Heart right ventricle (tissue), 16 donors: ENCODE measurements around the gene PPT2. TPM values are rescaled to one million over a fixed set of nuclear protein-coding genes. Genes with fewer than 3 reads are reported as not detected.
A peak's percentile ranks its signal among the peaks of the same experiment; 100 is the strongest.
"Not testable (repeated sequence)": the region's sequence is repeated elsewhere in the genome, so short reads cannot be mapped to it uniquely, and the experiment has no call there.

Experiments used
- ATAC-seq, 8 donors: fragments of 200-7000 bp; cut with Tn5 transposase; one replicate each; pipeline ENCODE4 v1.9.1; 2020; ENCODE audit warnings: mild to moderate bottlenecking in 8 of 8, moderate library complexity in 8 of 8, moderate number of reproducible peaks in 1 of 8
- DNase-seq, 2 donors: peaks; one replicate each; pipeline ENCODE4 v3.0.0-alpha.2; 2020
- H3K27ac ChIP-seq, 10 donors: fragments of 200-600 bp; sonication (generic) in 2 of 10; one replicate each; pipeline versions ENCODE4 v1.5.0 to v1.8.0; 2020 to 2022; ENCODE audit warnings: mild to moderate bottlenecking in 3 of 10
- H3K27me3 ChIP-seq, 7 donors: fragments of 200-600 bp; one replicate each; pipeline ENCODE4 v1.8.0; 2021 to 2022; ENCODE audit warnings: mild to moderate bottlenecking in 2 of 7
- H3K36me3 ChIP-seq, 9 donors: fragments of 200-600 bp; sonication (generic) in 1 of 9; one replicate each; pipeline versions ENCODE4 v1.5.0 to v1.8.0; 2020 to 2022; ENCODE audit warnings: mild to moderate bottlenecking in 2 of 9
- H3K4me1 ChIP-seq, 9 donors: fragments of 200-600 bp; sonication (generic) in 1 of 9; one replicate each; pipeline versions ENCODE4 v1.5.0 to v1.8.0; 2020 to 2022; ENCODE audit warnings: mild to moderate bottlenecking in 4 of 9
- H3K4me3 ChIP-seq, 10 donors: fragments of 200-600 bp; sonication (generic) in 2 of 10; one replicate each; pipeline versions ENCODE4 v1.5.0 to v1.8.0; 2020 to 2022; ENCODE audit warnings: mild to moderate bottlenecking in 7 of 10, moderate library complexity in 2 of 10
- H3K9me3 ChIP-seq, 11 donors: fragments of 200-600 bp in 10 of 11; sonication (generic) in 2 of 11; one replicate each; pipeline versions ENCODE4 v1.5.0 to v1.8.0; 2013 to 2022; ENCODE audit warnings: mild to moderate bottlenecking in 2 of 11, control low read depth in 1 of 11, moderate library complexity in 1 of 11
- CTCF ChIP-seq, 9 donors: fragments of 200-600 bp; sonication (generic) in 2 of 9; IDR thresholded peaks; one replicate each; pipeline versions ENCODE4 v1.5.0 to v1.8.0; 2021 to 2022; ENCODE audit warnings: antibody characterized with exemption in 9 of 9, mild to moderate bottlenecking in 5 of 9, moderate library complexity in 1 of 9
- WGBS, 2 donors: extraction: QIAGEN DNeasy Blood & Tissue Kit; methylation state at CpG; one replicate each; pipeline ENCODE4 v1.1.7; 2013; ENCODE audit warnings: inconsistent platforms in 1 of 2; 5-methylcytosine and 5-hydroxymethylcytosine counted together
- intact Hi-C, 10 donors: fragments of 100-400 bp; cut with DNase I; formaldehyde crosslinking; loops; one replicate each; pipeline versions ENCODE4 v1.11.1 to v1.14.2; 2022
- polyA plus RNA-seq, 2 donors: library from polyadenylated mRNA; stranded (reverse); fragments of 200-250 nt; gene quantifications; one replicate each; pipeline ENCODE4 v1.2.3, GENCODE V29; 2013
- total RNA-seq, 10 donors: library from RNA; stranded (reverse); fragmentation: NEBNext Ultra II Directional in 3 of 10; extraction: Animal tissue kit (Norgen Biotek cat#: 25700) in 3 of 10; gene quantifications; one replicate each; pipeline versions ENCODE4 v1.2.1 to v1.2.4, GENCODE V29; 2021 to 2023
- donor health status: Arrhythmogenic right ventricular cardiomyopathy.
- donor health status: ischemic (EF 13 %, LVEDD 7.1; RV severe dilation, severe dysfunction).
- donor health status: healthy with polysubstance abuse.
- donor health status: DM: no; HTN: yes; CAD: no.
- donor health status: DM: no; HTN: no; CAD: no.
- donor health status: ischemic (EF 25% LVEDD 6.9; RV normal size, moderate dysfunction).
- donor health status: ischemic (EF 25% LVEDD 5.7; RV mildly dilated, moderate dysfunction).
- donor health status: healthy.
- donor health status: DM: yes; HTN: yes; CAD: no.
- donor health status: Ischemic cardiomyopathy.
- donor health status: ischemic (EF 35%, LVEDD 5.7; RV mildly dilated, moderate dysfunction).
- donor health status: nonischemic (EF 11% LVEDD 7.7; RV severe dilation, severe dysfunction).
- donor health status: DM: yes; HTN: yes; CAD: no.
- donor health status: PGD.
- donor health status: ischemic (EF 29% LVEDD 5.4; RV normal size, mild dysfunction).
- donor health status: nonischemic (EF 23%, LVEDD 6.1; RV moderate dilation, normal function).

The PPT2 gene
- total and polyA plus RNA-seq, 12 donors = 16.8 to 31.8 (median 22.2) TPM

GRCh38 chr6:32183483-32184083, 29.6 kb downstream of the PPT2 start:
- Histone ChIP-seq H3K9me3 (no peaks in the 10 kb centered on the region), H3K4me3 (no peak overlapping the region), H3K27ac (peak overlapping the region; percentile 22 to 99 (median 66)), H3K27me3 (no peaks in the 10 kb centered on the region), H3K4me1 (peaks cover 18 to 97% (median 65%) of the 10 kb centered on the region in 9 donors), H3K36me3 (peaks cover 0 to 76% (median 26%) of the 10 kb centered on the region in 9 donors)
- ATAC-seq (peak in 1 of 8 donors; percentile 18), DNase-seq (peak in 1 of 2 donors; percentile 60)
- WGBS, 2 donors = 64 to 71% methylated on average over 15 of the region's 15 CpGs
- intact Hi-C loops = no loop called here
- TF ChIP-seq CTCF (IDR thresholded peaks at IDR 0.05) = no peak

GRCh38 chr6:32184084-32184640, 30.2 kb downstream of the PPT2 start, which contains the start of gene AGER:
TSS of gene AGER (minus strand) at chr6:32184253. CDS start at chr6:32184222, 31 bp downstream.
- Histone ChIP-seq H3K27me3 (no peaks in the 10 kb centered on the region), H3K9me3 (no peaks in the 10 kb centered on the region), H3K4me1 (peaks cover 20 to 97% (median 64%) of the 10 kb centered on the region in 9 donors), H3K4me3 (no peak within 1 kb of the TSS), H3K36me3 (peaks cover 0 to 76% (median 26%) of the 10 kb centered on the region in 9 donors), H3K27ac (peak within 1 kb of the TSS; percentile 22 to 99 (median 75))
- no peak for TF ChIP-seq CTCF (IDR thresholded peaks at IDR 0.05)
- 71 to 72% methylated on average over 6 of the region's 6 CpGs for WGBS, 2 donors
- ATAC-seq (no peak), DNase-seq (no peak)
- intact Hi-C loops = no loop called here

GRCh38 chr6:32185681-32186131, 31.8 kb downstream of the PPT2 start:
- Histone ChIP-seq H3K27ac (peak overlapping the region; percentile 60 to 99 (median 76)), H3K36me3 (peaks cover 0 to 64% (median 21%) of the 10 kb centered on the region in 9 donors), H3K4me1 (peaks cover 16 to 86% (median 58%) of the 10 kb centered on the region in 9 donors)
- ATAC-seq (peak; percentile 45 to 76 (median 56)), DNase-seq (peak; percentile 81 to 89)
- intact Hi-C loops, H3K27me3 ChIP-seq, H3K4me3 ChIP-seq, H3K9me3 ChIP-seq: not testable (repeated sequence)
- 16 to 18% methylated on average over 11 of the region's 11 CpGs for WGBS, 2 donors

GRCh38 chr6:32186151-32186840, 32.4 kb downstream of the PPT2 start:
- DNase-seq, H3K27me3 ChIP-seq, intact Hi-C loops, H3K4me3 ChIP-seq, ATAC-seq, H3K9me3 ChIP-seq: not testable (repeated sequence)
- H3K27ac ChIP-seq = peak overlapping the region; percentile 60 to 99 (median 76)
- H3K36me3 ChIP-seq = peaks cover 0 to 58% (median 21%) of the 10 kb centered on the region in 9 donors
- peaks cover 19 to 86% (median 63%) of the 10 kb centered on the region in 9 donors for H3K4me1 ChIP-seq
- 60 to 64% methylated on average over 10 of the region's 10 CpGs for WGBS, 2 donors

GRCh38 chr6:32187009-32187709, 33.2 kb downstream of the PPT2 start:
- peaks cover 0 to 50% (median 21%) of the 10 kb centered on the region in 9 donors for H3K36me3 ChIP-seq
- ATAC-seq (no peak), DNase-seq (no peak)
- peaks cover 19 to 86% (median 68%) of the 10 kb centered on the region in 9 donors for H3K4me1 ChIP-seq
- whole genome bisulfite sequencing, 2 donors = 60 to 66% methylated on average over 12 of the region's 12 CpGs
- H3K27me3 ChIP-seq = no peaks in the 10 kb centered on the region
- peak overlapping the region in 1 of 10 donors; percentile 82 for H3K4me3 ChIP-seq
- intact Hi-C loops = no loop called here
- peak overlapping the region in 9 of 10 donors; percentile 60 to 99 (median 76) for H3K27ac ChIP-seq
- no peaks in the 10 kb centered on the region for H3K9me3 ChIP-seq
- no peak for TF ChIP-seq CTCF (IDR thresholded peaks at IDR 0.05)

GRCh38 chr6:32187725-32188380, 33.9 kb downstream of the PPT2 start:
- Histone ChIP-seq H3K27ac (peak overlapping the region in 9 of 10 donors; percentile 94 to 99 (median 99)), H3K4me1 (peaks cover 19 to 87% (median 74%) of the 10 kb centered on the region in 9 donors), H3K36me3 (peaks cover 0 to 43% (median 15%) of the 10 kb centered on the region in 9 donors), H3K4me3 (peak overlapping the region in 7 of 10 donors; percentile 75 to 83 (median 80))
- 70 to 75% methylated on average over 16 to 18 of the region's 18 CpGs for WGBS, 2 donors
- ATAC-seq, DNase-seq, H3K9me3 ChIP-seq, H3K27me3 ChIP-seq, intact Hi-C loops: not testable (repeated sequence)
